ENCODE data around the gene HLA-DQA1.

- TF ChIP-seq CTCF (conservative IDR thresholded peaks at IDR 0.05) = no peak
- TF ChIP-seq EZH2 (IDR thresholded peaks at IDR 0.05; ENCODE audit: low read depth) = no peak
Observed at GRCh38 chr6:32664827-32665362, 27.7 kb downstream of the HLA-DQA1 start.

Measured in PC-9 (cell line).